ENCODE measurements around the gene ZNF548. TPM values are rescaled to one million over a fixed set of nuclear protein-coding genes. Genes with fewer than 3 reads are reported as not detected.

Gene ZNF548
- 10 to 100 TPM; 20.3 to 29.3 (median 23.5) TPM for total RNA-seq

DNA sequence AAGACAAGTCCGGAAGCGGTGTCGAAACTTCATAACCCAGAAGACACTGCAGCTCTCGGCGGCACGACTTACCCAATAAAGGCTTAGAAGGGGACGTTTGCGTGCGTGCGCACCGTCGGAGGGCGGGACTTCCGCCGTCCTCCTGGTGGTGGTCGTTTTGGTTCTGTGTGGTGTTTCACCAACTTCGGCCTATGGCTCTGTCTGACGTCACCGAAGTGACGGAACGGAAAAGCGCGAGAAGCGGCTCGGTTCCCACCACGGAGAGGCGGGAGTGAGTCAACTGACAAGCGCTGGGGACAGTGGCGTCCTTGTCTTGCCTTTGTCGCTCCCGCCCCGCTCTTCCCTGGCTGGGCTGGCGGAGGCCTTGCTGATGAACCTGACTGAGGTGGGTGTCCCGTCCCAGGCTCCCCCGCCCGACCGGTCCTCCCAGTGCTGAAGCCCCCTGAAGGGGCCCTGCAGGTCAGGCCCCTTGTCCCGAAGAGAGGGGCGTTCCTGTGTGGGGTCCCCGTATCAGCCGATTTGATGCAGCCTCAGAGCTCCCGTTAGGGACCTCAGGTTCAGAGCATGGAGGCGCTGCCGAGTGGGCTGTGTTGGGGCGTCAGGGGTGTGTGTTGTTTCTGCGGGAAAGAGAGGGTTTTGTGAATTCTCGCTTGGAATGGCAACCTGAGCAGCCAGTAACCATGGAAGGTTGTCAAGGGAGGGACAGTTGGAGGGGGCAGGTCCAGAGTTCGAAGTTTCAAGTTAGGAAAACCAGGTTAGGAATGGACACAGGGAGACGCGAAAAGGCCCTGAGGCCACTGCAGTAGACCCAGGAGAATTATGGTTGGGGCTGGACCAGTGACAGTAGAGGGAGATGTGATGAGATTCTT is at the start of gene ZNF548:
ZNF548 (plus strand) TSS at position 125 of the 869 bp plus-strand sequence; CDS start at position 371, 246 bp downstream.
- intact Hi-C loops (cut with DNase I; ENCODE audit: low total_unique reads) = no loop called here
- whole genome bisulfite sequencing, 2 donors = 0 to 1% methylated on average over 42 to 49 of the region's 50 CpGs
- DNase-seq (ENCODE audit: low spot score in 2 of 2) = peak; percentile 97 to 99
- no peak for TF ChIP-seq POLR2A (IDR thresholded peaks at IDR 0.05)
- TF ChIP-seq, protein P1, sequence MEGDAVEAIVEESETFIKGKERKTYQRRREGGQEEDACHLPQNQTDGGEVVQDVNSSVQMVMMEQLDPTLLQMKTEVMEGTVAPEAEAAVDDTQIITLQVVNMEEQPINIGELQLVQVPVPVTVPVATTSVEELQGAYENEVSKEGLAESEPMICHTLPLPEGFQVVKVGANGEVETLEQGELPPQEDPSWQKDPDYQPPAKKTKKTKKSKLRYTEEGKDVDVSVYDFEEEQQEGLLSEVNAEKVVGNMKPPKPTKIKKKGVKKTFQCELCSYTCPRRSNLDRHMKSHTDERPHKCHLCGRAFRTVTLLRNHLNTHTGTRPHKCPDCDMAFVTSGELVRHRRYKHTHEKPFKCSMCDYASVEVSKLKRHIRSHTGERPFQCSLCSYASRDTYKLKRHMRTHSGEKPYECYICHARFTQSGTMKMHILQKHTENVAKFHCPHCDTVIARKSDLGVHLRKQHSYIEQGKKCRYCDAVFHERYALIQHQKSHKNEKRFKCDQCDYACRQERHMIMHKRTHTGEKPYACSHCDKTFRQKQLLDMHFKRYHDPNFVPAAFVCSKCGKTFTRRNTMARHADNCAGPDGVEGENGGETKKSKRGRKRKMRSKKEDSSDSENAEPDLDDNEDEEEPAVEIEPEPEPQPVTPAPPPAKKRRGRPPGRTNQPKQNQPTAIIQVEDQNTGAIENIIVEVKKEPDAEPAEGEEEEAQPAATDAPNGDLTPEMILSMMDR (IDR thresholded peaks at IDR 0.05) = no peak
- peak within 1 kb of the TSS; percentile 85 for H3K4me3 ChIP-seq (ENCODE audit: low read depth, poor library complexity, severe bottlenecking)

DNA sequence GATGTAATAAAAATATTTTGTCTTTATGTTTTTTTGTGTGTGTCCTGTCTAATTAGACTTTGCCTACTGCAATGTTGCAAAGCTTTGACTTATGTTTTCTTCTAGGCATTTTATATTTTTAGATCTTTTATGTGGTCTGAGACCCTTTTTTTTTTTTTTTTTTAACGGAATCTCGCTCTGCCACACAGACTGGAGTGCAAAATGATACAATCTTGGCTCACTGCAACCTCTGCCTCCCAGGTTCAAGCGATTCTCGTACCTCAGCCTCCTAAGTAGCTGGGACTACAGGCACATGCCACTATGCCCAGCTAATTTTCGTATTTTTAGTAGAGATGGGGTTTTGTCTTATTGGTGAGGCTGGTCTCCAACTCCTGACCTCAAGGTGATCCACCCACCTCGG is 47.1 kb upstream of the ZNF548 start:
- intact Hi-C loops (cut with DNase I; ENCODE audit: low total_unique reads) = no loop called here
- no peak for TF ChIP-seq POLR2A (IDR thresholded peaks at IDR 0.05)
- TF ChIP-seq, protein P1 (IDR thresholded peaks at IDR 0.05) = no peak
- no peak for DNase-seq (ENCODE audit: low spot score in 2 of 2)
- H3K4me3 ChIP-seq (ENCODE audit: low read depth, poor library complexity, severe bottlenecking) = no peak overlapping the region
- WGBS, 2 donors = 73 to 77% methylated on average over 6 of the region's 6 CpGs

DNA sequence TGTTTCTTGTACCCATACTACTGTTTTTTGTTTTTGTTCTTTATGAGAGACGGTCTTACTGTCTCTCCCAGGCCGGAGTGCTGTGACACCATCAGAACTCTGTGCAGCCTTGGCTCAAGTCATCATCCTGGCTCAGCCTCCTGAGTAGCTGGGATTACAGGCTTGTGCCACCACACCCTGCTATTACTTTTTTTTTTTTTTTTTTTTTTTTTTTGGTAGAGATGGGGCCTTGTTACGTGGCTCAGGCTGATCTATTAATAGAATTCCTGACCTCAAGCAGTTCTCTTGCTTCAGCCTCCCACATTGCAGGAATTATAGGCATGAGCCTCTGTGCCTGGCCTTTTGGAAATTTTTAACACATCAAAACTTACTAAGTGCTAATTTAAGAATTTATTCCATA is 41.5 kb upstream of the ZNF548 start:
- intact Hi-C loops (cut with DNase I; ENCODE audit: low total_unique reads) = no loop called here
- WGBS, 2 donors = 20 to 26% methylated on average over 3 of the region's 3 CpGs
- DNase-seq (ENCODE audit: low spot score in 2 of 2) = no peak
- H3K4me3 ChIP-seq (ENCODE audit: low read depth, poor library complexity, severe bottlenecking) = no peak overlapping the region
- TF ChIP-seq POLR2A (IDR thresholded peaks at IDR 0.05) = no peak
- TF ChIP-seq, protein P1 (IDR thresholded peaks at IDR 0.05) = no peak

DNA sequence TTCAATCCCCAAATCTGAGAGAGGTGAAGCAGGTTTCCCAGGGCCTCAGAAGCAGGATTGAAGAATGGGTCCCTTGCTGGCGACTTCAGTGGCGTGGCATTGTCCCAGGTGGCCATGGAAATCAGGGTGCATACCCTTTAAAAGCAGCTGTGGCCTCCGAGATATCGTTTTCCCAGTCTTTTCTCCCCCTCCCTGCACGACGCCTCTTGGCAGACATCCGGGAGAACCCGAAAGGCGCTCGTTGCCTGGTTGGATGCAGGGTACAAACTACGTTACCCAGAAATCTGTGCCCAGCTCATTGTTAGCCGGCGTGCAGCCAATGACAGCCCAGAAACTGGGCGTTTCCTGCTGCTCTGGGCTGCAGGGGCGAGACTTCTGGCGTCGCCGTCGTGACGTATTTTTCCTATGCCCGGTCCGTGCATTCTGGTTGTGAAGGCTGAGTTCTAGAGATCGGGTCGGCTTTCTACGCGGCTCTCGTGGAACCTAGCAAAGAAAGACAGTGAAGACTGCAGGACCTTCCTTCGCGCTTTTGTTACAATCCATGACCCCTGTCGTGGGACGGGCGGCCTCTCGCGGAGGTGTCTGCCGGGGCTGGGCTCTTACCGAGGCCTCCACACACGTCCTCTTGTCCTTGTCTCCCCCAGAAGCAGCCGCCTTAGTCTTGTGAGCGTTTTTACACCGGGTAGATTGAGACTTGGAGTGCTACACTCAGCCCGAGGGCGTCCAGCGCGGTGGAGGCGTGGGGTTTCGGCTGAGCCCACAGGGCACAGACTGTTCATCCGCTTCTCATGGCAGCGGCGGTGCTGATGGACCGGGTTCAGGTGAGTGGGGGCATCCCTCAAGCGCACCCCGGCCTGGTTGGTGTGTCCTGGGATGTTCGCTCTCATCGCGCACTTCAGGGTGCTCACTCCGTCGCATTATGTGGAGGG is 38.5 kb upstream of the ZNF548 start, which contains the start of gene ZNF304:
ZNF304 (plus strand) TSS at position 395 of the 929 bp plus-strand sequence; CDS start at position 789, 394 bp downstream.
- peak; percentile 93 to 97 for DNase-seq (ENCODE audit: low spot score in 2 of 2)
- WGBS, 2 donors = 1% methylated on average over 52 to 54 of the region's 57 CpGs
- H3K4me3 ChIP-seq (ENCODE audit: low read depth, poor library complexity, severe bottlenecking) = peak within 1 kb of the TSS; percentile 89
- no peak for TF ChIP-seq POLR2A (IDR thresholded peaks at IDR 0.05)
- TF ChIP-seq, protein P1 (IDR thresholded peaks at IDR 0.05) = no peak
- intact Hi-C loops (cut with DNase I; ENCODE audit: low total_unique reads) = no loop called here

DNA sequence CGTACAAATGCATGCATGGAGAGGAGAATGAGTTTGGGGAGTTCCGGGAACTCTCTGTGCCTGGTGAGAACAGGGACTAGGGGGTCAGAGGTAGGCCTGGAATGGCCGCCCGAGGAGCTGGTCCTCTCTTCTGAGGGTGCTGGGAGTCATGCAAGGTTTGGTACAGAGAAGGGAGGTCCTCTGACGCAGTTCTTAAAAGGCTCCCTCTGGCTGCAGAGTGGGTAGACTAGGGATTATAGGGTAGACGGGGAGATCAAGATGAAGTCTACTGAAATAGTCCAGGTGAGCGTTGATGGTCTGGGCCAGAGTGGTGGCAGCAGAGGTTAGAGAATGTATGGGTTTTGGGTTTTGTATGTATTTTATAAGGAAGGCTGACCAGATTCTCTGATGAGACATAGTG is 37.8 kb upstream of the ZNF548 start:
- peak overlapping the region; percentile 89 for H3K4me3 ChIP-seq (ENCODE audit: low read depth, poor library complexity, severe bottlenecking)
- 16 to 32% methylated on average over 7 of the region's 7 CpGs for WGBS, 2 donors
- intact Hi-C loops (cut with DNase I; ENCODE audit: low total_unique reads) = no loop called here
- TF ChIP-seq, protein P1 (IDR thresholded peaks at IDR 0.05) = no peak
- TF ChIP-seq POLR2A (IDR thresholded peaks at IDR 0.05) = no peak
- no peak for DNase-seq (ENCODE audit: low spot score in 2 of 2)
